Neutrophil (primary cell): ENCODE data around the gene KLHL29.

Experiments
- H3K27ac ChIP-seq: fragments of 200-600 bp; sonication (generic); 2 replicates; pipeline ENCODE4 v1.5.1; 2016; ENCODE audit warnings: mild to moderate bottlenecking, moderate library complexity
- H3K27me3 ChIP-seq: fragments of 200-600 bp; sonication (generic); 2 replicates; pipeline ENCODE4 v1.6.0; 2016; ENCODE audit warnings: mild to moderate bottlenecking
- H3K36me3 ChIP-seq: fragments of 200-600 bp; sonication (generic); 2 replicates; pipeline ENCODE4 v1.5.1; 2017
- H3K4me1 ChIP-seq, 2 experiments: fragments of 200-600 bp in 1 of 2; sonication (generic) in 1 of 2; 1 replicate in 1 of 2; 2 replicates in 1 of 2; pipeline versions ENCODE4 v1.5.1 to v1.6.1; 2013 to 2016; ENCODE audit warnings: low read depth in 1 of 2, low read length in 1 of 2, mild to moderate bottlenecking in 1 of 2, moderate library complexity in 1 of 2; ENCODE audit not compliant: control insufficient read depth in 1 of 2, insufficient read depth in 1 of 2
- H3K4me3 ChIP-seq, 2 experiments: fragments of 200-600 bp in 1 of 2; sonication (generic) in 1 of 2; 1 replicate in 1 of 2; 2 replicates in 1 of 2; pipeline ENCODE4 v1.5.1; 2013 to 2016; ENCODE audit warnings: low read depth in 1 of 2, low read length in 1 of 2, mild to moderate bottlenecking in 1 of 2, moderate library complexity in 1 of 2
- H3K9me3 ChIP-seq: fragments of 200-600 bp; sonication (generic); 2 replicates; pipeline ENCODE4 v1.5.1; 2016
- TF ChIP-seq, protein P1 (sequence below): fragments of 200-600 bp; sonication (generic); IDR thresholded peaks from 2 replicates; pipeline ENCODE4 v1.5.1; 2016; ENCODE audit warnings: antibody characterized with exemption

KLHL29 gene

DNA sequence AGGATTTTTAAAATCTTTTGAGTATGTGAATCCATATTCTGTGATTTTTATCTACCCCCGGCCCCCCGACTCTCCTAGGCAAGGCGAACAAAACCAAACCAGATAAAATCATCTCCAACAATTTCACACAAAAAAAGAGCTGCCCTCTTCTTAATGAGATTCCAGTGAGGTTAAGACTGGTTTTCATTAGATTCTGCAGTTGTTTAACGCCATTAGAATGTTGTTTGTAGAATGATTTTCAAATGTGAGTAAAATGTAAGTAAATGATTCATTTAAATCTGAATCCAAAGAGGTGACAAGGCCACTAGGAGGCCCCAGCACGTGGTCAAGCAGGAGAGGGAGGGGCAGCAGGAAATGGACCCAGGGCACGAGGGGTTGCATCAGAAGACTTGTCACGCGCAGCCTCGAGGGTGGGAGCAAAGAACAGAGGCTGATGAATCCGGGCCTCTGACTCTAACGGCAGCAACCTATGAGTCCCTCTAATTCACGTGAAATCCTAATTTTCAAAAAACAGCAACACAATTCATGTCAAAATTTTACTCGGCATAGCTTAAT, 24.3 kb upstream of the KLHL29 start:
- no peaks in the 10 kb centered on the region for H3K36me3 ChIP-seq
- no peaks in the 10 kb centered on the region for H3K4me1 ChIP-seq
- TF ChIP-seq, protein P1, sequence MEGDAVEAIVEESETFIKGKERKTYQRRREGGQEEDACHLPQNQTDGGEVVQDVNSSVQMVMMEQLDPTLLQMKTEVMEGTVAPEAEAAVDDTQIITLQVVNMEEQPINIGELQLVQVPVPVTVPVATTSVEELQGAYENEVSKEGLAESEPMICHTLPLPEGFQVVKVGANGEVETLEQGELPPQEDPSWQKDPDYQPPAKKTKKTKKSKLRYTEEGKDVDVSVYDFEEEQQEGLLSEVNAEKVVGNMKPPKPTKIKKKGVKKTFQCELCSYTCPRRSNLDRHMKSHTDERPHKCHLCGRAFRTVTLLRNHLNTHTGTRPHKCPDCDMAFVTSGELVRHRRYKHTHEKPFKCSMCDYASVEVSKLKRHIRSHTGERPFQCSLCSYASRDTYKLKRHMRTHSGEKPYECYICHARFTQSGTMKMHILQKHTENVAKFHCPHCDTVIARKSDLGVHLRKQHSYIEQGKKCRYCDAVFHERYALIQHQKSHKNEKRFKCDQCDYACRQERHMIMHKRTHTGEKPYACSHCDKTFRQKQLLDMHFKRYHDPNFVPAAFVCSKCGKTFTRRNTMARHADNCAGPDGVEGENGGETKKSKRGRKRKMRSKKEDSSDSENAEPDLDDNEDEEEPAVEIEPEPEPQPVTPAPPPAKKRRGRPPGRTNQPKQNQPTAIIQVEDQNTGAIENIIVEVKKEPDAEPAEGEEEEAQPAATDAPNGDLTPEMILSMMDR, result no peak
- H3K27me3 ChIP-seq, result peaks cover 44% of the 10 kb centered on the region
- H3K27ac ChIP-seq, result no peak overlapping the region
- H3K9me3 ChIP-seq, result no peaks in the 10 kb centered on the region
- H3K4me3 ChIP-seq, result no peak overlapping the region

GRCh38 chr2:23361152-23361551, 23.8 kb upstream of the KLHL29 start:
- H3K4me1 ChIP-seq, result no peaks in the 10 kb centered on the region
- H3K4me3 ChIP-seq, result no peak overlapping the region
- H3K27me3 ChIP-seq, result peaks cover 49% of the 10 kb centered on the region
- no peaks in the 10 kb centered on the region for H3K36me3 ChIP-seq
- H3K9me3 ChIP-seq, result no peaks in the 10 kb centered on the region
- H3K27ac ChIP-seq, result no peak overlapping the region
- TF ChIP-seq, protein P1, result no peak

GRCh38 chr2:23363268-23363667, 21.7 kb upstream of the KLHL29 start:
- no peak overlapping the region for H3K27ac ChIP-seq
- H3K4me1 ChIP-seq, result no peaks in the 10 kb centered on the region
- no peak overlapping the region for H3K4me3 ChIP-seq
- no peaks in the 10 kb centered on the region for H3K36me3 ChIP-seq
- TF ChIP-seq, protein P1, result no peak
- peaks cover 55% of the 10 kb centered on the region for H3K27me3 ChIP-seq
- no peaks in the 10 kb centered on the region for H3K9me3 ChIP-seq

DNA sequence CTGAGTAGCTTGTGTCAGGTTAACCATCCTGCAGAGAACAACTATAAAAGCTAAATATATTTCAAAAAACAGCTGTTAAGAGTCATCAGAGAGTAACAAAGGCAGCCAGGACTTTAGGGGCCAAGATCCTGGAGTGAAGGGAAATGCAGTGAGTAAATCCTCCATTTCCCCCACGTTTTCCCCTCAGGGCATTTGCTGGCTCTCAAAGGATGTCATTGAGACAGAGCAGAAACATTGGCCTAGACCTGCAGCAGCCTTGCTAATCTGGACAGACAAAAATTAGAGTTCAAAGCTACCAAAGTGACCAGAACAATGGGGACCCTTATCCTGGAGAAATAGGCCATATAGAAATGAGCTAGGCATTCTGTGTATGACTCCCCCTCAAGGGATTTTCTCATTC, 21.1 kb upstream of the KLHL29 start:
- no peaks in the 10 kb centered on the region for H3K36me3 ChIP-seq
- no peaks in the 10 kb centered on the region for H3K4me1 ChIP-seq
- H3K27me3 ChIP-seq, result peaks cover 55% of the 10 kb centered on the region
- no peak overlapping the region for H3K27ac ChIP-seq
- H3K4me3 ChIP-seq, result no peak overlapping the region
- no peaks in the 10 kb centered on the region for H3K9me3 ChIP-seq
- TF ChIP-seq, protein P1, result no peak

DNA sequence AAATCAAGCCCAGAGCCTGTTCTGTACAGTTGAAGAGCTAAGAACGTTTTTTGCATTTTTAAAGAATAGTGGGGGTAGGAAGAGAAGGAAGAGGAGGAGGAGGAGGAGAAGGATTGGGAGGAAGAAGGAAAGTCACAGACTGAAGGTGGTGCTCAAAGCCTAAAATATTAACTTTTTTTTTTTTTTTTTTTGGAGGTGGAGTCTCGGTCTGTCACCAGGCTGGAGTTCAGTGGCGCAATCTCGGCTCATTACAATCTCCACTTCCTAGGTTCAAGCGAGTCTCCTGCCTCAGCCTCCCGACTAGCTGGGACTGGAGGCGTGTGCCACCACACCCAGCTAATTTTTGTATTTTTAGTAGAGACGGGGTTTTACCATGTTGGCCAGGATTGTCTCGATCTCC, 18.3 kb upstream of the KLHL29 start:
- Histone ChIP-seq H3K4me1 (no peaks in the 10 kb centered on the region), H3K27me3 (peaks cover 65% of the 10 kb centered on the region), H3K4me3 (no peak overlapping the region), H3K36me3 (no peaks in the 10 kb centered on the region), H3K27ac (no peak overlapping the region), H3K9me3 (no peaks in the 10 kb centered on the region)
- TF ChIP-seq, protein P1, result no peak

DNA sequence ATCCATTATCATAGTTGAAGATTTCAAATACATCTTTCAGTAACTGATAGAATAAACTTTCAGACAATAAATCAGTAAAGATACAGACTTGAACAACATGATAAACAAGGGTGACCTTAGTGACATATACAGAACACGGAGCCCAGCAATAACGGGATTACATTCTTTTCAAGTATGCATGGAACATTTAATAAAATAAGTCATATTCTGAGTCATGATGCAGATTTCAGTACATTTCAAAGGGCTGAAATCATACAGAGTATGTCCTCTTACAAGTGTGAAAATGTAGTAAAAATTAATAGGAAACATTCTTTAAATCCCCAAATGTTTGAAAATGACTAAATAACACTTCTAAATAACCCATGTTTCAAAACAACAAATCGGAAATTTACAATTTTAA, 17.2 kb upstream of the KLHL29 start:
- H3K9me3 ChIP-seq, result no peaks in the 10 kb centered on the region
- H3K4me3 ChIP-seq, result no peak overlapping the region
- H3K36me3 ChIP-seq, result no peaks in the 10 kb centered on the region
- H3K27ac ChIP-seq, result no peak overlapping the region
- TF ChIP-seq, protein P1, result no peak
- H3K27me3 ChIP-seq, result peaks cover 67% of the 10 kb centered on the region
- H3K4me1 ChIP-seq, result no peaks in the 10 kb centered on the region
